ENCODE measurements around the gene ARID1B. TPM values are rescaled to one million over a fixed set of nuclear protein-coding genes. Genes with fewer than 3 reads are reported as not detected.

Gene ARID1B
- total and polyA plus RNA-seq, 2 of the 13 experiments (the other 11 are each of a cell fraction or from before 2014, with no cell fraction given), result 20.1 to 32.6 TPM

DNA sequence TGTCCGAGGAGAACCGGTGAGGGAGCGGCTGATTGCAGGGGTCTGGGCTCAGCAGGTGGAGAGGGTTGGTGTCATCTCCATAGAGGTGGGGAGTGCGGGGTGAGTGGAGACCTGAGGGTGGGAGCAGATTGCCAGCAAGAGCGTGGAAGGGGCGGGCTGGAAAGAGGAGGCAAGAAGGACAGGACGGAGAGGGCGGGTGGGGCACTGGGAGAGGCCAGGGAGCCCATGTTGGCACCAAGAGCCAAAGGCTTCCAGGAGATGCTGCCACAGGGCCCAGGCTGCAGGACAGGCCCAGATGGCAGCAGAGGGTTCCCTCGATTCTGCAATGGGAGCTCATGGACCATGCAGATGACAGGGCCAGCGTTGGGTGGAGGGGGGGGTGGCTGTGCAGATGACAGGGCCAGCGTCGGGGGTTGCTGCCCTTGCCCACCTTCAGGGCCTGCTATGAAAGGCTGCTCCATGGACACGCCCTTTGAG is 440.8 kb downstream of the ARID1B start:
- BruUV-seq (replicated peaks), result no TSS peak
- H3K27ac ChIP-seq (ENCODE audit: extremely low read length, insufficient read depth, low read length), result no peak overlapping the region
- FAIRE-seq (no peak), ATAC-seq (peak; percentile 21), DNase-seq (ENCODE audit: low spot score) (no peak)
- no peak overlapping the region for H2AFZ ChIP-seq (ENCODE audit: low read length)
- in situ Hi-C loops (cut with HindIII; ENCODE audit: extremely low pct_ligation_motif_present, low pct_unique_long_range_greater_than_20kb) (no loop called here), intact Hi-C loops (cut with micrococcal nuclease; ENCODE audit: unreplicated experiment) (no loop called here)
- H3K79me2 ChIP-seq (ENCODE audit: insufficient read depth, low read length), result no peaks in the 10 kb centered on the region
- H3K4me1 ChIP-seq (ENCODE audit: insufficient read depth, low read length), result peaks cover 23% of the 10 kb centered on the region
- no peaks in the 10 kb centered on the region for H4K20me1 ChIP-seq (ENCODE audit: insufficient read depth, low read length)
- no peak overlapping the region for H3K4me3 ChIP-seq (replicated peaks in 1 of 3; ENCODE audit: insufficient read depth in 1 of 3, low read depth in 2 of 3, low read length in 3 of 3)
- WGBS (ENCODE audit: low lambda C conversion rate), result 54% methylated on average over 9 of the region's 13 CpGs
- H3K9me3 ChIP-seq (ENCODE audit: low read length), result no peaks in the 10 kb centered on the region
- H3K27me3 ChIP-seq (ENCODE audit: control insufficient read depth in 1 of 2, insufficient read depth in 2 of 2, low read length in 2 of 2), result peaks cover 6 to 32% of the 10 kb centered on the region in 2 experiments; a peak in 3 of 5 replicates
- H3K4me2 ChIP-seq (ENCODE audit: low read depth, low read length), result no peak overlapping the region
- H3K36me3 ChIP-seq (replicated peaks in 1 of 2; ENCODE audit: control insufficient read depth in 1 of 2, insufficient read depth in 2 of 2, low read length in 2 of 2), result no peaks in the 10 kb centered on the region
- CTCF ChIA-PET (ENCODE audit: low intra/inter-chr PET ratio, low total read pairs), result no interaction called here
- H3K9ac ChIP-seq (ENCODE audit: insufficient read depth, low read depth, low read length), result no peak overlapping the region
- POLR2A ChIA-PET, result no interaction called here
- TF ChIP-seq, protein P1, sequence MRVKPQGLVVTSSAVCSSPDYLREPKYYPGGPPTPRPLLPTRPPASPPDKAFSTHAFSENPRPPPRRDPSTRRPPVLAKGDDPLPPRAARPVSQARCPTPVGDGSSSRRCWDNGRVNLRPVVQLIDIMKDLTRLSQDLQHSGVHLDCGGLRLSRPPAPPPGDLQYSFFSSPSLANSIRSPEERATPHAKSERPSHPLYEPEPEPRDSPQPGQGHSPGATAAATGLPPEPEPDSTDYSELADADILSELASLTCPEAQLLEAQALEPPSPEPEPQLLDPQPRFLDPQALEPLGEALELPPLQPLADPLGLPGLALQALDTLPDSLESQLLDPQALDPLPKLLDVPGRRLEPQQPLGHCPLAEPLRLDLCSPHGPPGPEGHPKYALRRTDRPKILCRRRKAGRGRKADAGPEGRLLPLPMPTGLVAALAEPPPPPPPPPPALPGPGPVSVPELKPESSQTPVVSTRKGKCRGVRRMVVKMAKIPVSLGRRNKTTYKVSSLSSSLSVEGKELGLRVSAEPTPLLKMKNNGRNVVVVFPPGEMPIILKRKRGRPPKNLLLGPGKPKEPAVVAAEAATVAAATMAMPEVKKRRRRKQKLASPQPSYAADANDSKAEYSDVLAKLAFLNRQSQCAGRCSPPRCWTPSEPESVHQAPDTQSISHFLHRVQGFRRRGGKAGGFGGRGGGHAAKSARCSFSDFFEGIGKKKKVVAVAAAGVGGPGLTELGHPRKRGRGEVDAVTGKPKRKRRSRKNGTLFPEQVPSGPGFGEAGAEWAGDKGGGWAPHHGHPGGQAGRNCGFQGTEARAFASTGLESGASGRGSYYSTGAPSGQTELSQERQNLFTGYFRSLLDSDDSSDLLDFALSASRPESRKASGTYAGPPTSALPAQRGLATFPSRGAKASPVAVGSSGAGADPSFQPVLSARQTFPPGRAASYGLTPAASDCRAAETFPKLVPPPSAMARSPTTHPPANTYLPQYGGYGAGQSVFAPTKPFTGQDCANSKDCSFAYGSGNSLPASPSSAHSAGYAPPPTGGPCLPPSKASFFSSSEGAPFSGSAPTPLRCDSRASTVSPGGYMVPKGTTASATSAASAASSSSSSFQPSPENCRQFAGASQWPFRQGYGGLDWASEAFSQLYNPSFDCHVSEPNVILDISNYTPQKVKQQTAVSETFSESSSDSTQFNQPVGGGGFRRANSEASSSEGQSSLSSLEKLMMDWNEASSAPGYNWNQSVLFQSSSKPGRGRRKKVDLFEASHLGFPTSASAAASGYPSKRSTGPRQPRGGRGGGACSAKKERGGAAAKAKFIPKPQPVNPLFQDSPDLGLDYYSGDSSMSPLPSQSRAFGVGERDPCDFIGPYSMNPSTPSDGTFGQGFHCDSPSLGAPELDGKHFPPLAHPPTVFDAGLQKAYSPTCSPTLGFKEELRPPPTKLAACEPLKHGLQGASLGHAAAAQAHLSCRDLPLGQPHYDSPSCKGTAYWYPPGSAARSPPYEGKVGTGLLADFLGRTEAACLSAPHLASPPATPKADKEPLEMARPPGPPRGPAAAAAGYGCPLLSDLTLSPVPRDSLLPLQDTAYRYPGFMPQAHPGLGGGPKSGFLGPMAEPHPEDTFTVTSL (CRISPR knock-in tag; IDR thresholded peaks at IDR 0.05; ENCODE audit: borderline replicate concordance), result no peak
- TF ChIP-seq ZNF775 (CRISPR knock-in tag; IDR thresholded peaks at IDR 0.05; ENCODE audit: borderline replicate concordance), result no peak
- no peak for TF ChIP-seq JUN (CRISPR knock-in tag; IDR thresholded peaks at IDR 0.05)
- no peak for TF ChIP-seq ZSCAN30 (CRISPR knock-in tag; IDR thresholded peaks at IDR 0.05)
- TF ChIP-seq TOPORS (CRISPR knock-in tag; IDR thresholded peaks at IDR 0.05), result no peak
- TF ChIP-seq HMG20B (CRISPR knock-in tag; conservative IDR thresholded peaks at IDR 0.05), result no peak
- no peak for TF ChIP-seq FOXC1 (CRISPR knock-in tag; IDR thresholded peaks at IDR 0.05; ENCODE audit: borderline replicate concordance)
- TF ChIP-seq AGO1 (IDR thresholded peaks at IDR 0.05; ENCODE audit: low read depth, low read length, poor library complexity, severe bottlenecking), result no peak
- TF ChIP-seq, protein P2, sequence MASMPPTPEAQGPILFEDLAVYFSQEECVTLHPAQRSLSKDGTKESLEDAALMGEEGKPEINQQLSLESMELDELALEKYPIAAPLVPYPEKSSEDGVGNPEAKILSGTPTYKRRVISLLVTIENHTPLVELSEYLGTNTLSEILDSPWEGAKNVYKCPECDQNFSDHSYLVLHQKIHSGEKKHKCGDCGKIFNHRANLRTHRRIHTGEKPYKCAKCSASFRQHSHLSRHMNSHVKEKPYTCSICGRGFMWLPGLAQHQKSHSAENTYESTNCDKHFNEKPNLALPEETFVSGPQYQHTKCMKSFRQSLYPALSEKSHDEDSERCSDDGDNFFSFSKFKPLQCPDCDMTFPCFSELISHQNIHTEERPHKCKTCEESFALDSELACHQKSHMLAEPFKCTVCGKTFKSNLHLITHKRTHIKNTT (CRISPR knock-in tag; IDR thresholded peaks at IDR 0.05), result no peak
- TF ChIP-seq, protein P3, sequence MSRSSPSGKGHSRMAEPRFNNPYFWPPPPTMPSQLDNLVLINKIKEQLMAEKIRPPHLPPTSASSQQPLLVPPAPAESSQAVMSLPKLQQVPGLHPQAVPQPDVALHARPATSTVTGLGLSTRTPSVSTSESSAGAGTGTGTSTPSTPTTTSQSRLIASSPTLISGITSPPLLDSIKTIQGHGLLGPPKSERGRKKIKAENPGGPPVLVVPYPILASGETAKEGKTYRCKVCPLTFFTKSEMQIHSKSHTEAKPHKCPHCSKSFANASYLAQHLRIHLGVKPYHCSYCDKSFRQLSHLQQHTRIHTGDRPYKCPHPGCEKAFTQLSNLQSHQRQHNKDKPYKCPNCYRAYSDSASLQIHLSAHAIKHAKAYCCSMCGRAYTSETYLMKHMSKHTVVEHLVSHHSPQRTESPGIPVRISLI (CRISPR knock-in tag; IDR thresholded peaks at IDR 0.05; ENCODE audit: borderline replicate concordance), result no peak
- TF ChIP-seq, protein P4, sequence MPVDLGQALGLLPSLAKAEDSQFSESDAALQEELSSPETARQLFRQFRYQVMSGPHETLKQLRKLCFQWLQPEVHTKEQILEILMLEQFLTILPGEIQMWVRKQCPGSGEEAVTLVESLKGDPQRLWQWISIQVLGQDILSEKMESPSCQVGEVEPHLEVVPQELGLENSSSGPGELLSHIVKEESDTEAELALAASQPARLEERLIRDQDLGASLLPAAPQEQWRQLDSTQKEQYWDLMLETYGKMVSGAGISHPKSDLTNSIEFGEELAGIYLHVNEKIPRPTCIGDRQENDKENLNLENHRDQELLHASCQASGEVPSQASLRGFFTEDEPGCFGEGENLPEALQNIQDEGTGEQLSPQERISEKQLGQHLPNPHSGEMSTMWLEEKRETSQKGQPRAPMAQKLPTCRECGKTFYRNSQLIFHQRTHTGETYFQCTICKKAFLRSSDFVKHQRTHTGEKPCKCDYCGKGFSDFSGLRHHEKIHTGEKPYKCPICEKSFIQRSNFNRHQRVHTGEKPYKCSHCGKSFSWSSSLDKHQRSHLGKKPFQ (CRISPR knock-in tag; IDR thresholded peaks at IDR 0.05; ENCODE audit: insufficient replicate concordance), result no peak
- no peak for TF ChIP-seq ZBTB1 (CRISPR knock-in tag; IDR thresholded peaks at IDR 0.05; ENCODE audit: borderline replicate concordance)
- TF ChIP-seq, protein P5, sequence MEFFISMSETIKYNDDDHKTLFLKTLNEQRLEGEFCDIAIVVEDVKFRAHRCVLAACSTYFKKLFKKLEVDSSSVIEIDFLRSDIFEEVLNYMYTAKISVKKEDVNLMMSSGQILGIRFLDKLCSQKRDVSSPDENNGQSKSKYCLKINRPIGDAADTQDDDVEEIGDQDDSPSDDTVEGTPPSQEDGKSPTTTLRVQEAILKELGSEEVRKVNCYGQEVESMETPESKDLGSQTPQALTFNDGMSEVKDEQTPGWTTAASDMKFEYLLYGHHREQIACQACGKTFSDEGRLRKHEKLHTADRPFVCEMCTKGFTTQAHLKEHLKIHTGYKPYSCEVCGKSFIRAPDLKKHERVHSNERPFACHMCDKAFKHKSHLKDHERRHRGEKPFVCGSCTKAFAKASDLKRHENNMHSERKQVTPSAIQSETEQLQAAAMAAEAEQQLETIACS (CRISPR knock-in tag; IDR thresholded peaks at IDR 0.05), result no peak
- no peak for TF ChIP-seq ZBTB7B (CRISPR knock-in tag; IDR thresholded peaks at IDR 0.05)
